ENCODE data around the gene LRRC8D.

LRRC8D gene

GRCh38 chr1:89927049-89927448, 106.2 kb downstream of the LRRC8D start:
- Histone ChIP-seq H3K9ac (ENCODE audit: low read depth, low read length) (no peak overlapping the region), H3K9me3 (ENCODE audit: control insufficient read depth, insufficient read depth, low read length) (peaks cover 4% of the 10 kb centered on the region; the same call in 1 of the 2 replicates), H3K36me3 (ENCODE audit: insufficient read depth, low read length) (peaks cover 2% of the 10 kb centered on the region), H3K4me1 (ENCODE audit: insufficient read depth, low read length) (peaks cover 24% of the 10 kb centered on the region)

- H3K36me3 ChIP-seq (ENCODE audit: insufficient read depth, low read length) = peaks cover 2% of the 10 kb centered on the region
- H3K9me3 ChIP-seq (ENCODE audit: control insufficient read depth, insufficient read depth, low read length) = peaks cover 4% of the 10 kb centered on the region; the same call in 1 of the 2 replicates
- peaks cover 29% of the 10 kb centered on the region for H3K4me1 ChIP-seq (ENCODE audit: insufficient read depth, low read length)
- no peak overlapping the region for H3K9ac ChIP-seq (ENCODE audit: low read depth, low read length)
Observed at GRCh38 chr1:89927478-89927877, 106.6 kb downstream of the LRRC8D start.

GRCh38 chr1:89928506-89928905, 107.7 kb downstream of the LRRC8D start:
- peaks cover 4% of the 10 kb centered on the region; the same call in 1 of the 2 replicates for H3K9me3 ChIP-seq (ENCODE audit: control insufficient read depth, insufficient read depth, low read length)
- H3K36me3 ChIP-seq (ENCODE audit: insufficient read depth, low read length) = peaks cover 7% of the 10 kb centered on the region
- H3K4me1 ChIP-seq (ENCODE audit: insufficient read depth, low read length) = peaks cover 32% of the 10 kb centered on the region
- H3K9ac ChIP-seq (ENCODE audit: low read depth, low read length) = no peak overlapping the region

- H3K4me1 ChIP-seq (ENCODE audit: insufficient read depth, low read length) = peaks cover 32% of the 10 kb centered on the region
- H3K9ac ChIP-seq (ENCODE audit: low read depth, low read length) = no peak overlapping the region
- peaks cover 7% of the 10 kb centered on the region for H3K36me3 ChIP-seq (ENCODE audit: insufficient read depth, low read length)
- no peaks in the 10 kb centered on the region for H3K9me3 ChIP-seq (ENCODE audit: control insufficient read depth, insufficient read depth, low read length)
Observed at GRCh38 chr1:89929467-89930063, 108.7 kb downstream of the LRRC8D start.

- Histone ChIP-seq H3K4me1 (ENCODE audit: insufficient read depth, low read length) (peaks cover 32% of the 10 kb centered on the region), H3K9ac (ENCODE audit: low read depth, low read length) (no peak overlapping the region), H3K36me3 (ENCODE audit: insufficient read depth, low read length) (peaks cover 7% of the 10 kb centered on the region)
Observed at GRCh38 chr1:89930579-89930978, 109.7 kb downstream of the LRRC8D start.

GRCh38 chr1:89931964-89932363, 111.1 kb downstream of the LRRC8D start:
- Histone ChIP-seq H3K36me3 (ENCODE audit: insufficient read depth, low read length) (peaks cover 5% of the 10 kb centered on the region; the same call in 1 of the 2 replicates), H3K9me3 (ENCODE audit: control insufficient read depth, insufficient read depth, low read length) (no peaks in the 10 kb centered on the region), H3K4me1 (ENCODE audit: insufficient read depth, low read length) (peaks cover 32% of the 10 kb centered on the region), H3K9ac (ENCODE audit: low read depth, low read length) (no peak overlapping the region)

More at GRCh38 chr1:89930579-89930978, 109.7 kb downstream of the LRRC8D start:
- no peaks in the 10 kb centered on the region for H3K9me3 ChIP-seq (ENCODE audit: control insufficient read depth, insufficient read depth, low read length)

- no peak overlapping the region for H3K9ac ChIP-seq (ENCODE audit: low read depth, low read length)
- peaks cover 32% of the 10 kb centered on the region for H3K4me1 ChIP-seq (ENCODE audit: insufficient read depth, low read length)
- H3K36me3 ChIP-seq (ENCODE audit: insufficient read depth, low read length) = peaks cover 5% of the 10 kb centered on the region; the same call in 1 of the 2 replicates
- H3K9me3 ChIP-seq (ENCODE audit: control insufficient read depth, insufficient read depth, low read length) = no peaks in the 10 kb centered on the region
Observed at GRCh38 chr1:89932598-89933364, 111.9 kb downstream of the LRRC8D start.

GRCh38 chr1:89934461-89934860, 113.6 kb downstream of the LRRC8D start:
- H3K9ac ChIP-seq (ENCODE audit: low read depth, low read length) = no peak overlapping the region
- peaks cover 5% of the 10 kb centered on the region; the same call in 1 of the 2 replicates for H3K36me3 ChIP-seq (ENCODE audit: insufficient read depth, low read length)
- H3K9me3 ChIP-seq (ENCODE audit: control insufficient read depth, insufficient read depth, low read length) = no peaks in the 10 kb centered on the region
- H3K4me1 ChIP-seq (ENCODE audit: insufficient read depth, low read length) = peaks cover 34% of the 10 kb centered on the region

GRCh38 chr1:89935235-89935634, 114.4 kb downstream of the LRRC8D start:
- Histone ChIP-seq H3K9me3 (ENCODE audit: control insufficient read depth, insufficient read depth, low read length) (no peaks in the 10 kb centered on the region), H3K36me3 (ENCODE audit: insufficient read depth, low read length) (peaks cover 5% of the 10 kb centered on the region; the same call in 1 of the 2 replicates), H3K4me1 (ENCODE audit: insufficient read depth, low read length) (peaks cover 31% of the 10 kb centered on the region), H3K9ac (ENCODE audit: low read depth, low read length) (no peak overlapping the region)

GRCh38 chr1:89936694-89937093, 115.9 kb downstream of the LRRC8D start:
- peaks cover 5% of the 10 kb centered on the region; the same call in 1 of the 2 replicates for H3K36me3 ChIP-seq (ENCODE audit: insufficient read depth, low read length)
- H3K4me1 ChIP-seq (ENCODE audit: insufficient read depth, low read length) = peaks cover 26% of the 10 kb centered on the region
- H3K9me3 ChIP-seq (ENCODE audit: control insufficient read depth, insufficient read depth, low read length) = no peaks in the 10 kb centered on the region
- no peak overlapping the region for H3K9ac ChIP-seq (ENCODE audit: low read depth, low read length)

GRCh38 chr1:89938171-89939055, 117.6 kb downstream of the LRRC8D start:
- Histone ChIP-seq H3K36me3 (ENCODE audit: insufficient read depth, low read length) (no peaks in the 10 kb centered on the region), H3K9ac (ENCODE audit: low read depth, low read length) (no peak overlapping the region), H3K9me3 (ENCODE audit: control insufficient read depth, insufficient read depth, low read length) (no peaks in the 10 kb centered on the region), H3K4me1 (ENCODE audit: insufficient read depth, low read length) (peaks cover 24% of the 10 kb centered on the region)

- peaks cover 31% of the 10 kb centered on the region for H3K4me1 ChIP-seq (ENCODE audit: insufficient read depth, low read length)
- H3K9ac ChIP-seq (ENCODE audit: low read depth, low read length) = no peak overlapping the region
- no peaks in the 10 kb centered on the region for H3K9me3 ChIP-seq (ENCODE audit: control insufficient read depth, insufficient read depth, low read length)
- H3K36me3 ChIP-seq (ENCODE audit: insufficient read depth, low read length) = no peaks in the 10 kb centered on the region
Observed at GRCh38 chr1:89939059-89939570, 118.3 kb downstream of the LRRC8D start.

- peaks cover 36% of the 10 kb centered on the region for H3K4me1 ChIP-seq (ENCODE audit: insufficient read depth, low read length)
- no peaks in the 10 kb centered on the region for H3K9me3 ChIP-seq (ENCODE audit: control insufficient read depth, insufficient read depth, low read length)
- no peaks in the 10 kb centered on the region for H3K36me3 ChIP-seq (ENCODE audit: insufficient read depth, low read length)
- H3K9ac ChIP-seq (ENCODE audit: low read depth, low read length) = no peak overlapping the region
Observed at GRCh38 chr1:89939693-89940438, 119.0 kb downstream of the LRRC8D start.
